SK-N-SH treated with all-trans-retinoic acid at 6 μM for 48 hours (cell line): Measurements from ENCODE around the gene RCAN1.

ENCODE experiments used
- BACH2 ChIP-seq: fragments of 250-450 bp; sonication (Bioruptor Pico); IDR thresholded peaks from 2 replicates; pipeline ENCODE4 v1.9.0; 2021; ENCODE audit warnings: mild to moderate bottlenecking, borderline replicate concordance
- CSDC2 ChIP-seq: fragments of 250-450 bp; sonication (Bioruptor Pico); IDR thresholded peaks from 2 replicates; pipeline ENCODE4 v1.5.0; 2020; ENCODE audit warnings: mild to moderate bottlenecking, moderate library complexity
- ESRRG ChIP-seq: fragments of 250-450 bp; sonication (Bioruptor Pico); IDR thresholded peaks from 2 replicates; pipeline ENCODE4 v1.6.1; 2021; ENCODE audit warnings: mild to moderate bottlenecking
- PPARA ChIP-seq: fragments of 250-450 bp; sonication (Bioruptor Pico); IDR thresholded peaks from 2 replicates; pipeline ENCODE4 v1.5.0; 2020; ENCODE audit warnings: mild to moderate bottlenecking, borderline replicate concordance
- RARB ChIP-seq: fragments of 250-450 bp; sonication (Bioruptor Pico); IDR thresholded peaks from 2 replicates; pipeline ENCODE4 v1.8.0; 2021; ENCODE audit warnings: mild to moderate bottlenecking, moderate library complexity
- SNAI2 ChIP-seq: fragments of 250-450 bp; sonication (Bioruptor Pico); IDR thresholded peaks from 2 replicates; pipeline ENCODE4 v1.5.0; 2020; ENCODE audit warnings: mild to moderate bottlenecking, moderate library complexity
- TCF4 ChIP-seq: fragments of 250-450 bp; sonication (Bioruptor Pico); IDR thresholded peaks from 2 replicates; pipeline ENCODE4 v1.8.0; 2021; ENCODE audit warnings: mild to moderate bottlenecking, moderate library complexity, borderline replicate concordance
- ZFP3 ChIP-seq: fragments of 250-450 bp; sonication (Bioruptor Pico); IDR thresholded peaks from 2 replicates; pipeline ENCODE4 v1.5.0; 2020; ENCODE audit warnings: mild to moderate bottlenecking, moderate library complexity
- ZFP30 ChIP-seq: fragments of 450-650 bp; formaldehyde crosslinking; IDR thresholded peaks from 2 replicates; pipeline ENCODE4 v1.5.0; 2022; ENCODE audit warnings: mild to moderate bottlenecking, moderate library complexity
- TF ChIP-seq, protein P1 (sequence below): fragments of 250-450 bp; sonication (Bioruptor Pico); IDR thresholded peaks from 2 replicates; pipeline ENCODE4 v1.5.0; 2020; ENCODE audit warnings: mild to moderate bottlenecking, moderate library complexity
- TF ChIP-seq, protein P2 (sequence below): fragments of 250-450 bp; sonication (Bioruptor Pico); IDR thresholded peaks from 2 replicates; pipeline ENCODE4 v1.8.0; 2020; ENCODE audit warnings: mild to moderate bottlenecking, moderate library complexity, borderline replicate concordance
- TF ChIP-seq, protein P3 (sequence below): fragments of 250-450 bp; sonication (Bioruptor Pico); IDR thresholded peaks from 2 replicates; pipeline ENCODE4 v1.5.1; 2020; ENCODE audit warnings: low read depth, mild to moderate bottlenecking, moderate library complexity

DNA sequence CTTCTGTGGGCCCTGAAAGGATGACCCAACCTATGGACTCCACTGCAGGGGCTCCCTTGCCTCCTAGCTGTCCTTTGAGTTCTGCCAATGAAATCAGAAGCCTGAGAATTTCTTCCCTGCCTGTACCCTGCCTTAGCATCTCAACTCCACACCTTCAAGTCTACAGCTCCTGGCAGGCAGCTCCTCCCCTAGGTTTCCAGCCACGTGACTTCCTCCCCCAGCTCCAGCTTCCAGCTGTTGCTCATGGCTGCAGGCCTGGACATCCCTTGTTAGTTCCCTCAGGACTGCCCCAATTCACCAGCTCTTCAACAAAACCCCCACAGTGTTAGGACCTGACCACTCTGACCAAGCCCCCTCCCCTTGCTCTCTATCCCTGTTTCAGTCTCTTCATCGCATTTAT is 2.4 kb downstream of the RCAN1 start:
- TF ChIP-seq BACH2 (CRISPR knock-in tag) (no peak), PPARA (CRISPR knock-in tag) (no peak), RARB (CRISPR knock-in tag) (no peak), TCF4 (CRISPR knock-in tag) (no peak), CSDC2 (CRISPR knock-in tag) (no peak), ZFP30 (CRISPR knock-in tag) (no peak), ESRRG (no peak), SNAI2 (CRISPR knock-in tag) (no peak), ZFP3 (CRISPR knock-in tag) (no peak)
- TF ChIP-seq, protein P1, sequence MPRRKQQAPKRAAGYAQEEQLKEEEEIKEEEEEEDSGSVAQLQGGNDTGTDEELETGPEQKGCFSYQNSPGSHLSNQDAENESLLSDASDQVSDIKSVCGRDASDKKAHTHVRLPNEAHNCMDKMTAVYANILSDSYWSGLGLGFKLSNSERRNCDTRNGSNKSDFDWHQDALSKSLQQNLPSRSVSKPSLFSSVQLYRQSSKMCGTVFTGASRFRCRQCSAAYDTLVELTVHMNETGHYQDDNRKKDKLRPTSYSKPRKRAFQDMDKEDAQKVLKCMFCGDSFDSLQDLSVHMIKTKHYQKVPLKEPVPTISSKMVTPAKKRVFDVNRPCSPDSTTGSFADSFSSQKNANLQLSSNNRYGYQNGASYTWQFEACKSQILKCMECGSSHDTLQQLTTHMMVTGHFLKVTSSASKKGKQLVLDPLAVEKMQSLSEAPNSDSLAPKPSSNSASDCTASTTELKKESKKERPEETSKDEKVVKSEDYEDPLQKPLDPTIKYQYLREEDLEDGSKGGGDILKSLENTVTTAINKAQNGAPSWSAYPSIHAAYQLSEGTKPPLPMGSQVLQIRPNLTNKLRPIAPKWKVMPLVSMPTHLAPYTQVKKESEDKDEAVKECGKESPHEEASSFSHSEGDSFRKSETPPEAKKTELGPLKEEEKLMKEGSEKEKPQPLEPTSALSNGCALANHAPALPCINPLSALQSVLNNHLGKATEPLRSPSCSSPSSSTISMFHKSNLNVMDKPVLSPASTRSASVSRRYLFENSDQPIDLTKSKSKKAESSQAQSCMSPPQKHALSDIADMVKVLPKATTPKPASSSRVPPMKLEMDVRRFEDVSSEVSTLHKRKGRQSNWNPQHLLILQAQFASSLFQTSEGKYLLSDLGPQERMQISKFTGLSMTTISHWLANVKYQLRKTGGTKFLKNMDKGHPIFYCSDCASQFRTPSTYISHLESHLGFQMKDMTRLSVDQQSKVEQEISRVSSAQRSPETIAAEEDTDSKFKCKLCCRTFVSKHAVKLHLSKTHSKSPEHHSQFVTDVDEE (CRISPR knock-in tag), result no peak
- TF ChIP-seq, protein P2, sequence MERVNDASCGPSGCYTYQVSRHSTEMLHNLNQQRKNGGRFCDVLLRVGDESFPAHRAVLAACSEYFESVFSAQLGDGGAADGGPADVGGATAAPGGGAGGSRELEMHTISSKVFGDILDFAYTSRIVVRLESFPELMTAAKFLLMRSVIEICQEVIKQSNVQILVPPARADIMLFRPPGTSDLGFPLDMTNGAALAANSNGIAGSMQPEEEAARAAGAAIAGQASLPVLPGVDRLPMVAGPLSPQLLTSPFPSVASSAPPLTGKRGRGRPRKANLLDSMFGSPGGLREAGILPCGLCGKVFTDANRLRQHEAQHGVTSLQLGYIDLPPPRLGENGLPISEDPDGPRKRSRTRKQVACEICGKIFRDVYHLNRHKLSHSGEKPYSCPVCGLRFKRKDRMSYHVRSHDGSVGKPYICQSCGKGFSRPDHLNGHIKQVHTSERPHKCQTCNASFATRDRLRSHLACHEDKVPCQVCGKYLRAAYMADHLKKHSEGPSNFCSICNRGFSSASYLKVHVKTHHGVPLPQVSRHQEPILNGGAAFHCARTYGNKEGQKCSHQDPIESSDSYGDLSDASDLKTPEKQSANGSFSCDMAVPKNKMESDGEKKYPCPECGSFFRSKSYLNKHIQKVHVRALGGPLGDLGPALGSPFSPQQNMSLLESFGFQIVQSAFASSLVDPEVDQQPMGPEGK (CRISPR knock-in tag), result no peak
- TF ChIP-seq, protein P3, sequence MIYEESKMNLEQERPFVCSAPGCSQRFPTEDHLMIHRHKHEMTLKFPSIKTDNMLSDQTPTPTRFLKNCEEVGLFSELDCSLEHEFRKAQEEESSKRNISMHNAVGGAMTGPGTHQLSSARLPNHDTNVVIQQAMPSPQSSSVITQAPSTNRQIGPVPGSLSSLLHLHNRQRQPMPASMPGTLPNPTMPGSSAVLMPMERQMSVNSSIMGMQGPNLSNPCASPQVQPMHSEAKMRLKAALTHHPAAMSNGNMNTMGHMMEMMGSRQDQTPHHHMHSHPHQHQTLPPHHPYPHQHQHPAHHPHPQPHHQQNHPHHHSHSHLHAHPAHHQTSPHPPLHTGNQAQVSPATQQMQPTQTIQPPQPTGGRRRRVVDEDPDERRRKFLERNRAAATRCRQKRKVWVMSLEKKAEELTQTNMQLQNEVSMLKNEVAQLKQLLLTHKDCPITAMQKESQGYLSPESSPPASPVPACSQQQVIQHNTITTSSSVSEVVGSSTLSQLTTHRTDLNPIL (CRISPR knock-in tag), result no peak
